Ectodermal cell (in vitro differentiated cells): ENCODE results near the gene EYA2.

Source experiments
- H3K27ac ChIP-seq: 2 replicates; pipeline ENCODE4 v1.7.0; 2013; ENCODE audit warnings: mild to moderate bottlenecking, low read depth, low read length; ENCODE audit not compliant: insufficient read depth, poor library complexity, severe bottlenecking
- H3K27me3 ChIP-seq: 2 replicates; pipeline ENCODE4 v1.7.0; 2013; ENCODE audit warnings: mild to moderate bottlenecking, low read length; ENCODE audit not compliant: insufficient read depth, control insufficient read depth, poor library complexity, severe bottlenecking
- H3K36me3 ChIP-seq: one replicate; pipeline ENCODE4 v1.7.0; 2013; ENCODE audit warnings: low read length; ENCODE audit not compliant: control insufficient read depth, insufficient read depth
- H3K4me1 ChIP-seq: one replicate; pipeline ENCODE4 v1.7.0; 2013; ENCODE audit warnings: low read length; ENCODE audit not compliant: control insufficient read depth, insufficient read depth
- H3K4me3 ChIP-seq: 2 replicates; pipeline ENCODE4 v1.7.0; 2013; ENCODE audit warnings: low read depth, low read length, control low read depth; ENCODE audit not compliant: insufficient read depth
- H3K9me3 ChIP-seq: 2 replicates; pipeline ENCODE4 v1.7.0; 2013; ENCODE audit warnings: mild to moderate bottlenecking, low read length, moderate library complexity; ENCODE audit not compliant: control insufficient read depth
- WGBS, 2 experiments: methylation state at CpG; one replicate each; pipeline ENCODE4 v1.1.7; 2013; ENCODE audit warnings: missing lambda C conversion rate in 2 of 2; 5-methylcytosine and 5-hydroxymethylcytosine counted together

The EYA2 gene

DNA sequence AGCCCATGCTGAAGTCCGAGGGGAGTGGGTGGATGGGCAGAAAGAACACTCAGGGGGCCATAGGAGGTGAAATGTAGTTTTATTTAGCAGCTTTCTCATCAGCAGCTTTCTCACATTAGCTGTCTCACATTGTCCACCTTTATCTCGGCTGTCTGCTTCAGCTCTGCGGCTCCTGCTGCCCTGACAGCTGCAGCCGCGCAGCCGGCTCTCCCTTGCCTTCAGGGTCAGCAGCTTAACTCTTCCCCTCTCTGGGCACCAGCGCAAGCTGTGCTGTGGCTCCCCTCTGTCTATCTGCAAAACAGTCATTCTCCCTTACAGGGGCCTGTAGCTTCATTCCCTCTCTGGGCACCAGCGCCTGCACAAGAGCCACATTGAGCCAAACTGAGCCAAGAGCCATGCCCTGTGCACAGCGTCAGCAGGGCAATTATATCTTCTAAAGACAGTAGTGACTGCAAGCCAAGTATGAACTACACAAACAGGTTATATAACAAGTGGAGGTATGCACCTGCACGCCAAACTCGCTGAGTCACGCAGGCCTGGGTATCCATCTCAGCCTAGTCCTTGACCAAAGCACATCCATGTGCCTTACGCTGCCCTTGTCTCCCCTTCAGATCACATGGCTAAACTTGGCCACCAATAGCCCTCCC lies 198.8 kb downstream of the EYA2 start:
- Histone ChIP-seq H3K36me3 (no peaks in the 10 kb centered on the region), H3K27me3 (no peaks in the 10 kb centered on the region), H3K4me1 (peaks cover 3% of the 10 kb centered on the region), H3K4me3 (no peak overlapping the region), H3K27ac (no peak overlapping the region), H3K9me3 (no peaks in the 10 kb centered on the region)
- WGBS, 2 experiments: 91 to 93% methylated on average over 13 of the region's 13 CpGs

DNA sequence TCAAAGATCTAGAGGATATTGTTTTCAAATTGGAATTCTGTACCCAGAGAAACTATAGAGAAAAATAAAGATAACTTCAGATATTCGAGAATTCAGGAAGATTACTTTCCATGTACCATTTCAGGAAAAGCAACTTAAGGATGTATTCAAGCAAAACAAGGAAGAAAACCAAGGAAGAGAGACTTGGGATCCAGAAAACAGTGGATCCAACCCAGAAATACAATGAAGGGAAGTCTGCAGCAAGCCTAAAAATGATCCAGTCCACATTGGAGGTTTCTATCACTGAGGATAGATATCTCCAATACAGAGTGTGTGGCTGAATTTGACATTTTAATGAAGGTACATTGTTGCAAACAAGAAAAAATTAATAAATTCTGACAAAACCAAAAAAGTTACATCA lies 201.0 kb downstream of the EYA2 start:
- Histone ChIP-seq H3K27ac (no peak overlapping the region), H3K4me1 (no peaks in the 10 kb centered on the region), H3K36me3 (no peaks in the 10 kb centered on the region), H3K4me3 (no peak overlapping the region), H3K9me3 (no peaks in the 10 kb centered on the region), H3K27me3 (no peaks in the 10 kb centered on the region)
- 83 to 89% methylated on average over 1 of the region's 1 CpG for WGBS, 2 experiments

DNA sequence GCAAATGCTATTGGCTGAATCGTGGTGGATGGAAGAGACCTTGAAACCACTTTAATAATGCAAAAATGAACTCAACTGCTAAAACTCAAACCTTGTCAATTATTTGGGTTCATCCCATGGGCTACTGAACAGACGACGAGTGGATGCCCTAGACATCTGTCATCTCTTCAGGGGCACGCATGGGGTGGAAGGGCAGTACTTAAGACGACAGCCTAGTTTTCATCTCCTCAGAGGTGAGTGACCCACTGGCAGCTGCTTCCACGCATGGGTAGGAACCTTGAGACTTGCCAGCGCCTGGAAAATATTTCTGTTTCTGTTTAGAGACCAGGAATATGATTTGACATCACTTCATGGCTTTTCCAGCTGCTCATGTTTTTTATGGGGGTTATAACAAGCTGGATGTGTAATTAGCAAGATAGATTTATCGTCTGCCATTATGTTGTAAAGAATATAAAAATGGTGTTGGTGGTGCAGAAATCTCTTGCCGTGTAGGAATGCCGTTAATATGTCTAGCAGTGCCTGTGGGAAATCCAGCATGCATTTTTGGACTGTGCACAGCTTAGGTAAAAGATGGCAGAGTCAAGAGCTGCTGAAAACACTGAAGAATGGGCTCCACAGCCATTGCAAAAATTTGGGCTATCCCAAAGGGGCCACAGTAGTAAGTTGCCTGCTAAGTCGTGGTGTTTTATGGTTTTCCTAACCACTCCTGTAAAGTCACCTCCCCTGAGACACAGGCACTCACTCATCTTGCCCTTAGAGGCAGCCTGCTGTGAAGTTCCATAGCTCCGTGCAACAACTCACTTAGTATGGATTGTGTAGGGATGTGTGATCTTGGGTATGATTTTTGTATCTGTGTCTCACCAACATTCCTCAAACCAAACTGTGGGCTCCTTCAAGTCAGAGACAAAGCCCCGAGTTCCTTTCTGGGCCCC lies 203.3 kb downstream of the EYA2 start:
- Histone ChIP-seq H3K27me3 (no peaks in the 10 kb centered on the region), H3K4me3 (no peak overlapping the region), H3K4me1 (no peaks in the 10 kb centered on the region), H3K9me3 (no peaks in the 10 kb centered on the region), H3K27ac (no peak overlapping the region), H3K36me3 (no peaks in the 10 kb centered on the region)
- WGBS, 2 experiments: 90 to 93% methylated on average over 12 to 13 of the region's 13 CpGs

DNA sequence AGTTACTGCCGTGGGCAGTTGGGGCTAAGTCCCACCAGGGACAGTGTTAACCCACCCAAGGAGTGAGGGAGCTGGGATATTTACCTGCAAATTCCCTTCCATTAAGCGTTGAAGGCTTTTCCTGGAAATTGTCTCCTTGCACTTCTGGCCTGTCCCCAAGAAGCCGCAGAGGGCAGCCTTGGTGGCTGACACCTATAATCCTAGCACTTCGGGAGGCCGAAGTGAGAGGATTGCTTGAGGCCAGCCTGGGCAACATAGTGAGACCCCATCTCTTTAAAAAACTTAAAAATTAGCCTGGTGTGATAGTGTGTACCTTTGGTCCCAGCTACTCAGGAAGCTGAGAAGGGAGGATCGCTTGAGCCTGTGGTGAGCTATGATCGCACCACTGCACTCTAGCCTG lies 204.4 kb downstream of the EYA2 start:
- Histone ChIP-seq H3K27ac (no peak overlapping the region), H3K36me3 (no peaks in the 10 kb centered on the region), H3K4me3 (no peak overlapping the region), H3K4me1 (no peaks in the 10 kb centered on the region), H3K27me3 (no peaks in the 10 kb centered on the region), H3K9me3 (no peaks in the 10 kb centered on the region)
- 93 to 94% methylated on average over 7 of the region's 7 CpGs for WGBS, 2 experiments

DNA sequence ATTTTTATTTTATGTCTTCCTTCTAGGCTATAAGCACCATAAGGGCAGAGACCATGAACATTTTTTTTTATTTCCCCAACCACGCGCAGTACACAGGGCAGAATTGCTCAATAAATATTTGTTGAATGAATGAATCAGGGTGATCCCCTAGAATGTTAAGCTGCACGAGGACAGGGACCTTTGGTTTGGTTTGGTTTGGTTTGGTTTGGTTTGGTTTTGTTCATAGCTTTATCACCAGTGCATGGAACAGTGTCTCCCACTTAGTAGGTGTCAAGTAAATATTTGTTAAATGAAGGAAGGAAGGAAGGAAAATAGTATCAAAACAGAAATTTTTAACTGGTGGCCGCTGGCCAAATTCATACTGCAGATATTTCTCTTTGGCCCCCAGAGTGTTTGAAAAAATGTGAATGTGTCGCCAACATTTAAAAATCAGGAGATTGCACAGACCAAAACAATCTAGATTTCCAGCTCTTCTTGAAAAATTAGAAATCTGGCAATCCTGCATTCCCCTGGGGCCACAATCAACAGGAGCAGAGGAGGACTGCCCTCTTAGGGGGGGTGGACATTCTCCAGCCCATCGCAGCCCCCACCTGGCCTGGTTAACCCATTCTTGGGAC lies 205.3 kb downstream of the EYA2 start:
- no peak overlapping the region for H3K27ac ChIP-seq
- no peaks in the 10 kb centered on the region for H3K9me3 ChIP-seq
- no peaks in the 10 kb centered on the region for H3K36me3 ChIP-seq
- no peaks in the 10 kb centered on the region for H3K27me3 ChIP-seq
- H3K4me3 ChIP-seq: no peak overlapping the region
- WGBS, 2 experiments: 92 to 94% methylated on average over 6 of the region's 6 CpGs
- H3K4me1 ChIP-seq: no peaks in the 10 kb centered on the region

GRCh38 chr20:47102629-47103028 lies 208.0 kb downstream of the EYA2 start:
- H3K27ac ChIP-seq: no peak overlapping the region
- no peaks in the 10 kb centered on the region for H3K4me1 ChIP-seq
- no peaks in the 10 kb centered on the region for H3K36me3 ChIP-seq
- no peak overlapping the region for H3K4me3 ChIP-seq
- no peaks in the 10 kb centered on the region for H3K9me3 ChIP-seq
- no peaks in the 10 kb centered on the region for H3K27me3 ChIP-seq
- 68 to 73% methylated on average over 2 of the region's 2 CpGs for WGBS, 2 experiments

- H3K27ac ChIP-seq: no peak overlapping the region
- no peaks in the 10 kb centered on the region for H3K27me3 ChIP-seq
- no peak overlapping the region for H3K4me3 ChIP-seq
- 87 to 91% methylated on average over 7 of the region's 7 CpGs for WGBS, 2 experiments
- H3K36me3 ChIP-seq: no peaks in the 10 kb centered on the region
- no peaks in the 10 kb centered on the region for H3K4me1 ChIP-seq
- no peaks in the 10 kb centered on the region for H3K9me3 ChIP-seq
These were observed 212.1 kb downstream of the EYA2 start for GRCh38 chr20:47106786-47107185.

GRCh38 chr20:47108994-47109393 lies 214.4 kb downstream of the EYA2 start:
- H3K4me1 ChIP-seq: no peaks in the 10 kb centered on the region
- WGBS, 2 experiments: 88 to 89% methylated on average over 3 of the region's 3 CpGs
- H3K27me3 ChIP-seq: no peaks in the 10 kb centered on the region
- no peak overlapping the region for H3K27ac ChIP-seq
- H3K9me3 ChIP-seq: no peaks in the 10 kb centered on the region
- no peak overlapping the region for H3K4me3 ChIP-seq
- H3K36me3 ChIP-seq: no peaks in the 10 kb centered on the region

GRCh38 chr20:47110819-47111218 lies 216.2 kb downstream of the EYA2 start:
- H3K27ac ChIP-seq: no peak overlapping the region
- no peaks in the 10 kb centered on the region for H3K36me3 ChIP-seq
- H3K4me1 ChIP-seq: no peaks in the 10 kb centered on the region
- no peaks in the 10 kb centered on the region for H3K9me3 ChIP-seq
- no peak overlapping the region for H3K4me3 ChIP-seq
- 88% methylated on average over 1 of the region's 1 CpG for WGBS, 2 experiments
- H3K27me3 ChIP-seq: no peaks in the 10 kb centered on the region

DNA sequence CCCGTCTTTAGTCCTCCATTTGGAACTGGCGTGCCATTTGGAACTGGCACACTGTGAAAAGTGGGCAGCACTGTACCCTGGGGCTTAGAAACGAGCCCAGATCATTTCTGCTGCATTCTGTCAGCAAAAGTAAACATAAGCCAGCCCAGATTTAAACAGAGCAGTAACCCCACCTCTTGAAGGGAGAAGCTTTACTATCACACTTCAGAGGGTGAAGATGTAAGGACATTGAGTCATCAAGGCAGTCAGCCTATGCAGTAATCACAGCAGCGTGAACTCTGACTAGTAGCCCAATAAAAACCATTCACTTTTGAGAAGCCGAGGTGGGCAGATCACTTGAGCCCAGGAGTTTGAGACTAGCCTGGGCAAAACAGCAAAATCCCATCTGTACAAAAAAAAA lies 216.9 kb downstream of the EYA2 start:
- Histone ChIP-seq H3K4me1 (no peaks in the 10 kb centered on the region), H3K27me3 (no peaks in the 10 kb centered on the region), H3K9me3 (no peaks in the 10 kb centered on the region), H3K4me3 (no peak overlapping the region), H3K36me3 (no peaks in the 10 kb centered on the region), H3K27ac (no peak overlapping the region)
- WGBS, 2 experiments: 92 to 96% methylated on average over 5 of the region's 5 CpGs
